Left renal cortex interstitium (tissue), 4 donors: ENCODE measurements around the gene TBCA. TPM values are rescaled to one million over a fixed set of nuclear protein-coding genes. Genes with fewer than 3 reads are reported as not detected.

Experiments
- DNase-seq, 4 donors: peaks; one replicate each; pipeline ENCODE4 v3.0.0-alpha.2; 2013; ENCODE audit warnings: low read depth in 4 of 4, low spot score in 2 of 4, missing footprints in 1 of 4
- polyA plus RNA-seq, 4 donors: library from polyadenylated mRNA; unstranded; fragments of 120-200 nt; gene quantifications; one replicate each; pipeline ENCODE4 v1.2.1, GENCODE V29; 2013; ENCODE audit not compliant: insufficient read length in 4 of 4

The TBCA gene
- polyA plus RNA-seq, 4 donors: 230 to 331 (median 278) TPM

- DNase-seq: no peak
Observed at GRCh38 chr5:77645158-77645994, 130.8 kb downstream of the TBCA start.

DNA sequence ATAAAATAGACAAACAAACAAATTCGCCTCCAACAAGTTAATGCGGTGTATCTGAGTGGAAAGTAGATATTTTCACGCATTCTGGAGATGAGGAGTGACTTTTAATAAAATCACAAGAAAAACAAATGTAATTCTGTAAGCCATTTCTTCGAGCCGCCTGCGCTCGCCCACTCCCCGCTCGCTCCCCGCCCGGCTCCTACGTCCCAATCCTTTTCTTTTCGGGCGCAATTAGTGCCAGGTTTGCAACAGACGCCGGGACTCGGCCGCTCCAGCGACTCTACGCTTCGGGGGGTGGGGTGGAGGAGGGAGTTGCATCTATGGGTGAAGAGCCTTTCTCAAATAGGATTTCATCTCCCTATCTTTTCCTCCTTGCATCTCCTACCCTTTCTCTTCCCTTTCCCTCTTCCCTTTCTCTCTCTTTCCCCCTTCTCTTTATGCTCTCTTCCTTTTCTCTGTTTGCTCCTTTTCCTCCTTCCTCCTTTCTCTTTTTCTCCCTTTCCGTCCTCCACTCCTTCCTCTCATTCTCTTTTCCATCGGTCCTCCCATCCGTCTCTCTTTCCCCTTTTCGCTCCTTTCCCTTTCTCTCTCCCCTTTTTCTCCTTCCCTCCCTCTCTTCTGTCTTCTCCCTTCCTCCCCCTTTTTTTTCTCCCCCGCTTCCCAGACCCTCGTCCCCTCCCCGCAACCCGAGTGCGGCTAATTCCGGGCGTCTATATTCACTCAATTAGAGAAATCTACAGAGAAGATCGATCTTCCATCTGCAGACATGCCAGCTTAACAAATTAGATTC, 131.6 kb downstream of the TBCA start:
- DNase-seq: no peak

DNA sequence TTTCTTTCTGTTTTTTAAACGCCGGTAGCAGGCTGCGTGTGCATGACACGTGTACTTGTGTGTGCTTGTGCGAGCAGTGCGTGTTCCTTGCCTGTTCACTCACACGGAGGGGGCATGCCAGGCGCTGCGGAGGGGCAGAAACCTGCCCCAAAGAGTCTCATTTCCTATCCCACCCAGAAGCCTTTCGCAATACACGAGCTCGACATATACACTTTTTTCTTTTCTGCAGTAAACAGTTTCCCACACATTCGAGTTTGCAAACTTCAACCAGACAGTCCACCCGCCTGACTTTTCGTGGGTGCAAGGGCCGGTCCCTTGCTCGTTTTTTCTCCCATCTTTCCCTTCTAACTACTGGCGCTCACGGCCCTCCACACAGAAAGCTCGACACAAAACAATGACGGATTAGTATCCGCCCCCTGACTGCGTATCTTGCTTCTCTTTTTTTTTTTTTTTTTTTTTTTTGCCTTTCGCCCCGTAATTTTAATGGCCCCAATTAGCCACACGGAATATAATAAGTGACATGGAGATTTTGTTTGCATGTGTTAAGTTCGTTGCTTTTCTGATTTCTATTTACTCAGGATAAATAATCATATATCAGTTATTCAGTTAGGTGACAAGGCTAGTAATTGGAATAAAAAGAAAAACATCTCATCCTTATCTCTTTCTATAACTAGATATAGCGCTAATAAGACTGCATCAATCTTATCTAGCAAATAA, 132.3 kb downstream of the TBCA start:
- DNase-seq: no peak

DNA sequence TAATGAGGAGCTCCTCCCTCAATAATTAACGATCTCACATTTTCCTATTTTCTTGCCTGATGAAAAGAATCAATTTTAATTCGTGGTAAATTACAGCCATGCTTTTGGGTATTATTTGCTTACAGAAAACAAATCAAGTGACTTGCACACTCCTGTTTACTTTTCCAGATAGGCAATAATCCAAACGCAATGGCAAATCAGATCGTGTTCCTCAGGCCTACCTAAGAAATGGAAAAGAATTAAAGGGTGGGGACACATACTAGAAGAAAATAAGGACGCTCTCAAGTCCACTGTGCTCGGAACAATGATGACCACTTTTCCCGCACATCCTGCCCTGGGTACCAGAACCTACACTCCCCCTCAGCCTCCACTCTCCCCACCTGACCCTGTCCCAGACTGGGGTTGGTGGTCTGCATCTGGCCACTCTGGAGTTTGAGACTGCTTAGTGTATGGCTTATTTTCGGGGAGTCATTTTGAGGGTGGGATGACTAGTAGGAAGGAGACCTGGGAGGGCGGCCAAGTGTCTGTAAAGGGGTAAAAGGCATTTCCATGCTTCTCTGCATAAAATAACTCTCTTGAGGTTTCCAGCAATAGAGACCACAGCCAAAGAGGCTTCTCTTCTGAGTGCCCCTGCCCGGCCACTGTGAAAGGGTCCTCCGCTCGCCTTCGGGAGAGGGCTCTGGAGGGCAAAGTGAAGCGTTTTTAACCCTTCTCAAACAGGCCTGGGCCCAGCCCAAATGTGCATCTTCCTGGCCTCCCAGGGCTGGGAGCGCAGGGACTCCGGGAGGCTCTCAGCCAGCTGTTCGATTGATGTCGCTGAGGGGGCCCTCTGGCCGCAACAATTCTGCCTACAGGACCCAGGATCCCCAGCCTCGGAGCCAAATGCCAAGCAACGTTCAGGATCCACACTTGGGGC, 133.1 kb downstream of the TBCA start:
- no peak for DNase-seq

DNA sequence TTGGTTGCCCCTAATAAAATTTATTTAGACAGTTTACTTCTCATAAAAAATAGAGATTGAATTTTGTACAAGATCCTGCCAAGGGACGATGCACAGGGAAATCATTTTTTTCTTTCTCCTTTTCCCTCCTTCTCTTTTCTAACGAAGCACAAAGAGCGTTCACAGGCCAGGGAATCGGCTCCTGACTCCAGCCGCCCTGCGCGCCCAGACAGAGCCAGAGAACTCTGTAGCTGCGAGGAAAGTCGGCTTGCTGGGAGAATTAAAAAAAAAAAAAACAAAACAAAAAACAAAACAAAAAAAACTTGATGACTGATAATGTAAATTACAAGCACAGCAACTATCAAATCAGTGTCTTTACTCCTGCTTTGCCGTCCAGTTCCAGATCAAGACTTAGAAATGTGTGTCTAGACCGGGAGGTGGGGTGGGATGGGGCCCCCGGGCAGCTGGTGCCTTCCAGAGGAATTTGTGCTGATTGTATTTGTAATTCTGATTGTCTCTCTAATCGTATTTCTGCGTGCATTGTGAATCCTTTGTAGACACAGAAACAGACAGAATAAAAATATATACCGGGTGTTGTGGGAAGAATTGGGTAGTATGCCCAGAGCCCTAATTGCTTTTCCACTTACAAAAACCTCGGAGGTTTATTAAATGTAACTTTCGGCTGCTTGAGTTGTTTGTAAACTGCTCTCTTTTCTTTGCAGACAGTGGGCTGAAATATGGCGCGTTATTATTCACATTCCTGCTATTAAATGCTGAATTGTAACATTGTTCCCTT, 134.0 kb downstream of the TBCA start:
- no peak for DNase-seq

- no peak for DNase-seq
Observed at GRCh38 chr5:77641397-77641943, 134.7 kb downstream of the TBCA start.

Other genes with a start within 250 kb of the TBCA start
- under 1 TPM in 1 of 4 donors, not detected in 3; 0.03 TPM for gene OTP, start 137.6 kb downstream of the TBCA start, polyA plus RNA-seq